ACHN (cell line): ENCODE results near the gene ID3.

Experiments
- DNase-seq: peaks from one replicate; pipeline ENCODE4 v3.0.0-alpha.2; 2015
- in situ Hi-C: cut with HindIII; loops from 2 replicates; pipeline ENCODE4 v1.10.0; 2017; ENCODE audit warnings: low sequenced_read_pairs, low pct_ligation_motif_present, low pct_unique_long_range_greater_than_20kb

The ID3 gene

GRCh38 chr1:23531562-23532094, 27.7 kb downstream of the ID3 start:
- no peak for DNase-seq
- in situ Hi-C loops, result no loop called here

DNA sequence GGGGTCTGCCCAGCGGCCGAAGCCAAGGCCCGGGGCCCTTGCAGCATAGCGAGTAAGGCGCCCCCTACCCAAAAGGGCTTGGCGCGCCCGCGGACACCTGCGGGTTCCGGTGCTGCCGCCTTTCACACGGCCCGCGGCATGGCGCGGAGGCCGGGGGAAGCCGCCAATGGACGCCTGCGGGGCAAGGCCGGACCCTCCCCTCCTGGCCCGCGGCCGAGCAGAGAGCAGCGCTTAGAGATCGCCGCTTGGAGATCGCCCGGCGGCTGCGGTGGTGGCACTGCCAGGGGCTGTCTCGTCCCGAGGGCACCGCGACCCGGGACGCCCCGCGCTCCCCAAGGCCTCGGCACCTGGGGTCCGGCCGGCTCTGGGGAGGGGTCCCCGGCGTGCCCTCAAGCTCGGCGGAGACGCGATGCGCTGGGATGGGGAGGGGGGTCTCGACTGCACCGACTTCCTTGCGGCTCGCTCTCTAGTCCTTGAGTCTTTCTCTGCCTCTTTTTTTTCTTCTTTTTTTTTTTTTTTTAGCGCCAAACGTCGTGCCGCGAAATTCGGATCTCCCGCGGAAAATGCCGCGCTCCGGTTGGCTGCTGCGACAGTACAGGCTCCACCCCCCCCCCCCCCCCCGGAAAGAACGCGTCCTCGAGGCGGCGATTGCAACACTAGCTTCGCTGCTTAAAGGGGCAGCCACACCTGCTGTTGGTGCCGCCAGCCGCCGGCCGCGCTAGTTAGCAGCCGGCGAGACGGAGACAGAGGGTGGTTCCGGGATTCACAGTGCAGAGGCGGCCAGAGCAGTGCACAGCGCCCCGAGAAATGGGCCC, 28.3 kb downstream of the ID3 start, which contains the start of gene E2F2:
Gene E2F2 (minus strand): TSS at position 487 of the 815 bp plus-strand sequence. CDS start 440 bp downstream, at position 47.
- peak; percentile 83 for DNase-seq
- in situ Hi-C loops, result no loop called here

GRCh38 chr1:23530087-23530746, 29.1 kb downstream of the ID3 start:
- in situ Hi-C loops, result no loop called here
- no peak for DNase-seq

- in situ Hi-C loops, result no loop called here
- no peak for DNase-seq
These were observed 29.9 kb downstream of the ID3 start for GRCh38 chr1:23529146-23530086.

- DNase-seq, result peak; percentile 86
- in situ Hi-C loops, result no loop called here
These were observed 30.9 kb downstream of the ID3 start for GRCh38 chr1:23528250-23528978.

DNA sequence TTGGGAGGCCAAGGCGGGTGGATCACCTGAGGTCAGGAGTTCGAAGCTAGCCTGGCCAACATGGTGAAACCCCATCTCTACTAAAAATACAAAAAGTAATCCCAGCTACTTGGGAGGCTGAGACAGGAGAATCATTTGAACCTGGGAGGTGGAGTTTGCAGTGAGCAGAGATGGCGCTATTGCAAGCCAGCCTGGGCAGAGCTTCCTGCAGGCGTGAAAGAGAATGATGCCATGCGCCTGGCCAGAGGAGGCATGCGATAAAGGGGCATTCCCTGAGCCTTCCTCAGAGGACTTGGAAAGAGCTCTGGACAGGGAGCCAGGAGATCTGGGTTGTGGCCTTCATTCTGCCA, 31.4 kb downstream of the ID3 start:
- in situ Hi-C loops, result no loop called here

DNA sequence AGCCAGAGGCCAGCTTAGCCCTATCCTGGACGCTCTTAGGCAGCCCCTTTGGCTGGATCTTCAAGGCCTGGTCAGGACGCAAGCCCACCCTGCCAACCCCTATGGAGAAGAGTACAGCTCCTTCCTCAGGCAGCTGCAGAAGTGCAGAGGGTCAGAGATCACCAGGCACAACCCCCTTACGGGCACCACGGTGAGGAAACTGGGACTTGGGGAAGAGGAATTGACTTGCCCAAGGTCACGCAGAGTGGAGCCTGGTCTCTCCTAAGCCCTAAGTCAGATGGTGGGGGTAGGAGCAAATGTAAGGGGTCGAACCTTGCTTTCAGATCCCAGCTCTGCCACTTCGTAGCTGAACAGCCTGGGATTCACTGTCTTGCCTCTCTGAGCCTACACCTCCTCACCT, 31.9 kb downstream of the ID3 start:
- in situ Hi-C loops, result no loop called here
- DNase-seq, result no peak

More for the DNA sequence above, 31.4 kb downstream of the ID3 start:
- DNase-seq, result no peak

DNA sequence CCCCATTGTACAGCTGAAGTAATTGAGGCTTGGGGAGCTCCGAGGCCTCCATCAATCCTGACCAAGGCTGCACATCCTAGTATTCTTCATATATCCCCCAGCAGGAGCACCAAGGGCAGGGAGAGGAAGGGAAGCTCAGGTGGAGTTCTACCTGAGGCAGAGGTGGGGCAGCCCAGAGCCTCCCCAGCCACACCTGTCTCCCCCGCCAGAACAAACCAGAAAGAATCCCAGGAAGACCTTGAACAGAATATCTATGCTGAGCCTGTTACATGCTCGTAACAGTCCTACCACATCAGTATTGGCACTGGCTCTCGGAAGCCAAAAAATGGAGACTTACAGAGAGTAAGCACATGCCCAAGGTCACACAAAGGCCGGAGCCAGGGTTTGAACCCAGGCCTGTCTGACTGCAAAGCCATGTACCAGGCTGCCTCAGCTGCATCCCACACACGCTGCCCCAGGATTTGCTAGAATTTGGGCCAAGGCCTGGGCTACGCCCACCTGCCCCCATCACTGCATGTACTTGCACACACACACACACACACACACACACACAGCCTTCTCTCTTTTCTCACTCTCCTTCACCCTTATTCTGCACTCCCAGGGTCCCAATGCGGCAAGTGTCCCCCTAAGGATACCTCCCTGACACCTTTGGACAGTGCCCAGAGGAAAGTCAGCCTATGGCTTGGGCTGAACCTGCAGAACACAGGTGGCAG, 32.8 kb downstream of the ID3 start:
- no peak for DNase-seq

DNA sequence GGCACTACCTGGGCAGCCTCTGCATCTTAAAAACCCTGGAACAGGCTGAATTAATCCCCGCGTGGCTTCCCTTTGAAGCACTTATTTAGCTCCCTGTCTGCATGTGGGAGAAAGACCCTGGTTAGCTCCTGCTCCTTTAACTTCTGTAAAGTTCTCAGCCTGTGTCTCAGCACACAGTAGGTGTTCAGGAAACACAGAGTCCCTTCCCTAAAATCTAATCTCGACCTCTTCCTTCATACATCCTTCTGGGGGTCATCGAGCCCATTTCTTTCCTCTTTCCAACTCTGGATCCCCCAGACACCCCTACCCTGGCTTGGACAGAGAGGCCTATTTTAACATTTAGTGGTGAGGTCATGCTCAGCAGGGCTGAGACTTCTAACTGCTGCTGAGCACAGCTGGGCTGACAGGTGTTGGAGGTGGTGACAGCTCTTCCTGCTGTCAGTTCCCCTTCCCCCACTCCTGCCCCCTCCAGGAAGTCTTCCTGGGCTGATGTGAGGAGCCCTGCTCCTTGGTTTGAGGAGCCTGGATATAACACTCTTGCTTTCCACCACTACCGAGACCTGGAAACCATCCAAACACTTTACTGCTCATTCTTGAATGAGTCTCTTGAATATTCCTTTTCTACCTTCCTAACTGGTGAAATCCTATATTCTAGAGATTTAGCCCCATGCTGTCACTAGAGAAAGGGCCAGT, 33.6 kb downstream of the ID3 start:
- no peak for DNase-seq
- in situ Hi-C loops, result no loop called here

More for the DNA sequence above, 32.8 kb downstream of the ID3 start:
- in situ Hi-C loops, result no loop called here

DNA sequence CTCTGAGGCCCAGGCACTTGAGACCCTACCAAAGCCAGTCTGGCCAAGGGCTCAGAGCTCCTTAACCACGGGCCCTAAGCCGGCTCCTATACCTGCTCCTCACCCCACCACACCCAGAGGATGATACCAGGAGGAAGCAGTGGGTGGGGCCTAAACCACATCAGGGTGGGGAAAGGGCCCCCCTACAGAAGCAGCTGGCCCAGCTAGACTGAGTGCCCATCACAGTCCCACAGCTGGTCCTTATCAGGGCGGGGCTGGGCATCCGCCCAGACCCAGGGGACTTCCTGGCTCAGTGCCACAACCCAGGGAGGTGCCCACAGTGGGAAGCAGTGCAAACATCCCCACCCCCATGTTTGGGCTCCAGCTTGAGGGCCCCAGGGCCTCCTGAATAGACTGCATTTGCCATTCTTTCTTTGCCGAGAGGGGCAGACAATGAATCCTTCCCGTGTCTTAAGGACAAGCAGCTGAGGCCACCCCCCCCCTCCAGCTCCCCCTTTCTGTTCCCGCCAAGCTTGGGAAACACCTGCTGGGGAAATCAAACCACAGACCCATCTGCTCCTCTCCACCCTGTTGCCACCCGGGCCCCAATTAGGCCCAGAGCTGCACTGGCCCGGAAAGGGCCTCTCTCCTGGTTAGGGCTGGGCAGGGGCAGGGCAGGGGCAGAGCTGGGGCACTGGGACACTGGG, 34.4 kb downstream of the ID3 start:
- no peak for DNase-seq
- in situ Hi-C loops, result no loop called here

DNA sequence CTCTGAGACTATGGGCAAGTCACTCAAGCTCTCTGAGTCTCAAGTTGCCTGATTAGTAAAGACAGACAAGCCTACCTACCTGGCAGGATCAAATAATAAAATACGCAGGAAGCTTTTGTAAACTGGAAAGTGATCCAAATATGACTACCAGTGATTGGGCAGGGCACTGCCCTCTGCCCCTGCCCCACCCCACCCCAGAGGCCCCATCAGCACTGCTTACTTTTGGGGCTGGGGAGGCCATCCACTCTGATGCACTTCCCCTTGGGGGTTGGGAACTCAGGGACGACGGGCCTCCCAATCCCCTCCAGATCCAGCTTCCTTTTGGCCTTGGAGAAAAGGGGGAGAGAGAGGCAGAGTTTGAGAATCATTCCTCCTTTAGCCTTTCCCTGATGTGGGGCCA, 35.1 kb downstream of the ID3 start:
- in situ Hi-C loops, result no loop called here
- no peak for DNase-seq

GRCh38 chr1:23522244-23522982, 36.9 kb downstream of the ID3 start:
- no peak for DNase-seq
- in situ Hi-C loops, result no loop called here

DNA sequence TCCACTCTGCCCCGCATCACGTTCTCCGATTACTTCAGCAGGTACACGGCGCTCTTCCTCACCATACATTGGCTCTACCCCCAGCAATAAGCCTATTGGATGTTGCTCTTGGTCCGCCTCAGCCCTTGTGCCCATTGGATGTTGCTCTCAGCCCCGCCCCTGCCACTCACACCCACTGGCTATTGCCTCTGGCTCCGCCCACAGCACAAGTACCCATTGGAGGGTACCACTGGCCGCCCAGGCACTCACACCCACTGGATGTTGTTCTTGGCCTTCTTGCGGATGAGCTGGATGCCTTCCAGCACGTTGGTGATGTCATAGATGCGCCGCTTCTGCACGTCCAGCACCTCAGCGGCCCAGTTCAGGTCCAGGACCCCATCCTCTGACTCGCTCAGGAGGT, 37.7 kb downstream of the ID3 start:
- DNase-seq, result no peak
- in situ Hi-C loops, result no loop called here

DNA sequence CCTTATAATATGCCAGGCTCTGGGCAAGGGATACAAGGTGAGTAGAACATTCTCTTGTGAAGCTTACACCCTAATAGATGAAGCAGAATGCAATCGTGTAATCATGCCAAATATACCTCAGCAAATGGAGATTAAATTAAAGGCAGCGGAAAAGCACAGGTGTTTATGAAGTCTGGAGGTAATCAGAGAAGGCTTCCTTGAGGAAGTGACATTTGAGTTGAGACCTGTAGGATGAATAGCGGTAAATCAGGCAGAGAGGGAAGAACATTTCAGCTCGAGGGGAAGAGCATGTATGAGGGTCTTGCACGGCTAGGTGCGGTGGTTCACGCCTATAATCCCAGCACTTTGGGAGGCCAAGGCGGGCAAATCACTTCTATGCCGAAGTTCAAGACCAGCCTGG, 41.7 kb downstream of the ID3 start:
- DNase-seq, result no peak
- in situ Hi-C loops, result no loop called here

GRCh38 chr1:23515905-23516304, 43.4 kb downstream of the ID3 start:
- in situ Hi-C loops, result no loop called here
- DNase-seq, result no peak

- in situ Hi-C loops, result no loop called here
- DNase-seq, result no peak
These were observed 45.1 kb downstream of the ID3 start for GRCh38 chr1:23514111-23514679.
